Measurements from ENCODE around the gene LUC7L2. TPM values are rescaled to one million over a fixed set of nuclear protein-coding genes. Genes with fewer than 3 reads are reported as not detected.
"Not testable (repeated sequence)": the region's sequence is repeated elsewhere in the genome, so short reads cannot be mapped to it uniquely, and the experiment has no call there.

LUC7L2 gene
- total and polyA plus RNA-seq, 2 of the 8 experiments (the other 6 are each of a cell fraction or from before 2014, with no cell fraction given): 22.9 to 67.8 TPM

DNA sequence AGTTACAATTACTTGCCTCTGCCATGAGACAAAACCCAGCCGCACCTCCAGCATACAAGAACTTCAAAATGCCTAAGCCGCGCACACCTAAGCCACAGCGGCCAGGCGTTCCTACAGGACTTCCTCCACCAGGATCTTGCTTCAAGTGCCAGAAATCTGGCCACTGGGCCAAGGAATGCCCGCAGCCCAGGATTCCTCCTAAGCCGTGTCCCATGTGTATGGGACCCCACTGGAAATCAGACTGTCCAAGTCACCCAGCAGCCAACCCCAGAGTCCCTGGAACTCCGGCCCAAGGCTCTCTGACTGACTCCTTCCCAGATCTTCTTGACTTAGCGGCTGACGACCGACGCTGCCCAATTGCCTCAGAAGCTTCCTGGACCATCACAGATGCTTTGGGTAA is 103.7 kb downstream of the LUC7L2 start:
- not testable (repeated sequence) for H2BK20ac ChIP-seq (ENCODE audit: low read length)

DNA sequence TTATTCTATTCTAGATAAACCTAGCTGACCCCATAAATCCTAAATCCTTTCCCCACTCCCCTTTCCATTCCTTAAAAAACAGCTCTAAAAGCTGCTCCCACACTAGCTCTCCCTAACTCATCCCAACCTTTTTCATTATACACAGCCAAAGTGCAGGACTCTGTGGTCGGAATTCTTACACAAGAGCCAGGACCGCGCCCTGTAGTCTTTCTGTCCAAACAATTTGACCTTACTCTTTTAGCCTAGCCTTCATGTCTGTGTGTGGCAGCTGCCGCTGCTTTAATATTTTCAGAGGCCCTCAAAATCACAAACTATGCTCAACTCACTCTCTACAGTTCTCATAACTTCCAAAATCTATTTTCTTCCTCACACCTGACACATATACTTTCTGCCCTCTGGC is 104.8 kb downstream of the LUC7L2 start:
- not testable (repeated sequence) for H3K79me2 ChIP-seq (ENCODE audit: control insufficient read depth in 1 of 2, insufficient read depth in 2 of 2, low read length in 2 of 2); H4K91ac ChIP-seq (replicated peaks; ENCODE audit: insufficient read length, low read length); H3K56ac ChIP-seq (replicated peaks; ENCODE audit: insufficient read length, low read depth, low read length); H2BK5ac ChIP-seq (ENCODE audit: low read depth, low read length); H2BK120ac ChIP-seq (replicated peaks; ENCODE audit: low read depth, low read length); H4K20me1 ChIP-seq (replicated peaks in 1 of 2; ENCODE audit: control insufficient read depth in 1 of 2, insufficient read depth in 2 of 2, low read length in 2 of 2); H3K36me3 ChIP-seq (ENCODE audit: control insufficient read depth in 2 of 4, insufficient read depth in 4 of 4, low read length in 3 of 4); H3K4me1 ChIP-seq (replicated peaks in 1 of 4; ENCODE audit: control insufficient read depth in 3 of 4, insufficient read depth in 4 of 4, low read length in 3 of 4); H3K14ac ChIP-seq (ENCODE audit: insufficient read length); H2BK12ac ChIP-seq (ENCODE audit: low read depth, low read length); H2AFZ ChIP-seq (ENCODE audit: low read length); H2AK5ac ChIP-seq (ENCODE audit: low read depth, low read length); H4K5ac ChIP-seq (ENCODE audit: insufficient read length, low read depth, low read length); H3K23ac ChIP-seq (ENCODE audit: insufficient read length); FAIRE-seq; H3K27me3 ChIP-seq (replicated peaks in 1 of 4; ENCODE audit: control insufficient read depth in 3 of 4, extremely low read depth in 1 of 4, insufficient read depth in 3 of 4, low read length in 3 of 4); H3K9me3 ChIP-seq (ENCODE audit: insufficient read depth in 2 of 2, low read depth in 1 of 2, low read length in 1 of 2); H3K27ac ChIP-seq (ENCODE audit: low read depth, low read length); H3K4ac ChIP-seq (replicated peaks; ENCODE audit: insufficient read length, low read depth, low read length); H2BK15ac ChIP-seq (ENCODE audit: low read length); H2BK20ac ChIP-seq (ENCODE audit: low read length); H3K4me3 ChIP-seq (ENCODE audit: extremely low read depth in 1 of 4, insufficient read depth in 2 of 4, low read depth in 3 of 4, low read length in 4 of 4); H3K79me1 ChIP-seq (ENCODE audit: low read depth, low read length); H4K8ac ChIP-seq (ENCODE audit: extremely low read depth, insufficient read depth, low read length); DNase-seq (ENCODE audit: low read depth in 1 of 2, low spot score in 2 of 2); H3K23me2 ChIP-seq (ENCODE audit: low read depth, low read length); H3K18ac ChIP-seq (ENCODE audit: extremely low read depth, low read length); H3K4me2 ChIP-seq (ENCODE audit: insufficient read depth in 1 of 2, low read depth in 2 of 2, low read length in 2 of 2); H3K9ac ChIP-seq (replicated peaks in 1 of 4; ENCODE audit: extremely low read depth in 1 of 4, low read depth in 3 of 4, low read length in 3 of 4)
- ChIA-PET CTCF (ENCODE audit: partially characterized antibody) (interaction anchor here (1.1 kb wide), 1 partner anchor 31 kb away, joined by 3 read pairs; no protein-coding TSS in a partner anchor), POLR2A (ENCODE audit: partially characterized antibody) (interaction anchor here (1.2 kb wide), 1 partner anchor 10 kb away, joined by 3 read pairs; no protein-coding TSS in a partner anchor)
- WGBS, 2 experiments (ENCODE audit: extremely low coverage in 1 of 2, insufficient coverage in 1 of 2, insufficient read length in 1 of 2, insufficient replicate concordance in 2 of 2, low coverage in 1 of 2, low lambda C conversion rate in 2 of 2, missing lambda C conversion rate in 1 of 2): 100% methylated on average over 4 of the region's 4 CpGs; no CpG with 5 or more reads in 1 of the 2 experiments

More for the DNA sequence above, 103.7 kb downstream of the LUC7L2 start:
- 97% methylated on average over 12 of the region's 12 CpGs; no CpG with 5 or more reads in 1 of the 2 experiments for WGBS, 2 experiments (ENCODE audit: extremely low coverage in 1 of 2, insufficient coverage in 1 of 2, insufficient read length in 1 of 2, insufficient replicate concordance in 2 of 2, low coverage in 1 of 2, low lambda C conversion rate in 2 of 2, missing lambda C conversion rate in 1 of 2)
- H4K91ac ChIP-seq (replicated peaks; ENCODE audit: insufficient read length, low read length); H3K4ac ChIP-seq (replicated peaks; ENCODE audit: insufficient read length, low read depth, low read length); H2AFZ ChIP-seq (ENCODE audit: low read length); POLR2A ChIA-PET (ENCODE audit: partially characterized antibody); H3K79me2 ChIP-seq (ENCODE audit: control insufficient read depth in 1 of 2, insufficient read depth in 2 of 2, low read length in 2 of 2); H2BK5ac ChIP-seq (ENCODE audit: low read depth, low read length); H3K23ac ChIP-seq (ENCODE audit: insufficient read length); H3K4me3 ChIP-seq (ENCODE audit: extremely low read depth in 1 of 4, insufficient read depth in 2 of 4, low read depth in 3 of 4, low read length in 4 of 4); FAIRE-seq; H3K79me1 ChIP-seq (ENCODE audit: low read depth, low read length); DNase-seq (ENCODE audit: low read depth in 1 of 2, low spot score in 2 of 2); H3K9me3 ChIP-seq (ENCODE audit: insufficient read depth in 2 of 2, low read depth in 1 of 2, low read length in 1 of 2); H3K18ac ChIP-seq (ENCODE audit: extremely low read depth, low read length); H3K36me3 ChIP-seq (ENCODE audit: control insufficient read depth in 2 of 4, insufficient read depth in 4 of 4, low read length in 3 of 4); H3K14ac ChIP-seq (ENCODE audit: insufficient read length); H4K20me1 ChIP-seq (replicated peaks in 1 of 2; ENCODE audit: control insufficient read depth in 1 of 2, insufficient read depth in 2 of 2, low read length in 2 of 2); H3K4me1 ChIP-seq (replicated peaks in 1 of 4; ENCODE audit: control insufficient read depth in 3 of 4, insufficient read depth in 4 of 4, low read length in 3 of 4); H2BK15ac ChIP-seq (ENCODE audit: low read length); H4K8ac ChIP-seq (ENCODE audit: extremely low read depth, insufficient read depth, low read length); H4K5ac ChIP-seq (ENCODE audit: insufficient read length, low read depth, low read length); H3K23me2 ChIP-seq (ENCODE audit: low read depth, low read length); H3K9ac ChIP-seq (replicated peaks in 1 of 4; ENCODE audit: extremely low read depth in 1 of 4, low read depth in 3 of 4, low read length in 3 of 4); H3K4me2 ChIP-seq (ENCODE audit: insufficient read depth in 1 of 2, low read depth in 2 of 2, low read length in 2 of 2); H2AK5ac ChIP-seq (ENCODE audit: low read depth, low read length); H2BK12ac ChIP-seq (ENCODE audit: low read depth, low read length); H3K27ac ChIP-seq (ENCODE audit: low read depth, low read length); H2BK120ac ChIP-seq (replicated peaks; ENCODE audit: low read depth, low read length); H3K27me3 ChIP-seq (replicated peaks in 1 of 4; ENCODE audit: control insufficient read depth in 3 of 4, extremely low read depth in 1 of 4, insufficient read depth in 3 of 4, low read length in 3 of 4); H3K56ac ChIP-seq (replicated peaks; ENCODE audit: insufficient read length, low read depth, low read length): not testable (repeated sequence)
- CTCF ChIA-PET (ENCODE audit: partially characterized antibody): interaction anchor here (1.1 kb wide), 1 partner anchor 29 kb away, joined by 3 read pairs; no protein-coding TSS in a partner anchor

Data from H1 (cell line).